Right lobe of liver (tissue), 6 donors: ENCODE results near the gene PET100. TPM values are rescaled to one million over a fixed set of nuclear protein-coding genes. Genes with fewer than 3 reads are reported as not detected.
A peak's percentile ranks its signal among the peaks of the same experiment; 100 is the strongest.
"Not testable (repeated sequence)": the region's sequence is repeated elsewhere in the genome, so short reads cannot be mapped to it uniquely, and the experiment has no call there.

Experiments
- ATAC-seq, 4 donors: fragments of 200-7000 bp; cut with Tn5 transposase; one replicate each; pipeline ENCODE4 v1.9.1; 2020; ENCODE audit warnings: mild to moderate bottlenecking in 4 of 4, moderate library complexity in 4 of 4
- DNase-seq, 3 donors: peaks; one replicate each; pipeline ENCODE4 v3.0.0-alpha.2; 2020
- H3K27ac ChIP-seq, 3 donors: fragments of 200-600 bp; one replicate each; pipeline ENCODE4 v1.8.0; 2022
- H3K27me3 ChIP-seq, 2 donors: fragments of 200-600 bp; one replicate each; pipeline ENCODE4 v1.8.0; 2022
- H3K36me3 ChIP-seq, 4 donors: fragments of 200-600 bp; sonication (generic) in 1 of 4; one replicate each; pipeline versions ENCODE4 v1.5.1 to v1.8.0; 2017 to 2022; ENCODE audit warnings: control low read depth in 1 of 4
- H3K4me1 ChIP-seq, 4 donors: fragments of 200-600 bp; sonication (generic) in 1 of 4; one replicate each; pipeline versions ENCODE4 v1.5.1 to v1.8.0; 2017 to 2022; ENCODE audit warnings: control low read depth in 1 of 4
- H3K4me3 ChIP-seq, 3 donors: fragments of 200-600 bp; one replicate each; pipeline ENCODE4 v1.8.0; 2022
- H3K9me3 ChIP-seq, 4 donors: fragments of 200-600 bp; sonication (generic) in 1 of 4; one replicate each; pipeline versions ENCODE4 v1.5.1 to v1.8.0; 2017 to 2022; ENCODE audit warnings: control low read depth in 1 of 4
- CTCF ChIP-seq, 4 donors: fragments of 200-600 bp in 3 of 4; fragments of 450-650 bp in 1 of 4; IDR thresholded peaks; one replicate each; pipeline versions ENCODE4 v1.5.1 to v1.8.0; 2016 to 2022; ENCODE audit warnings: antibody characterized with exemption in 4 of 4, mild to moderate bottlenecking in 2 of 4
- POLR2A ChIP-seq: fragments of 450-650 bp; IDR thresholded peaks from one replicate; pipeline ENCODE4 v1.6.1; 2017; ENCODE audit warnings: antibody characterized with exemption, mild to moderate bottlenecking
- WGBS: methylation state at CpG from one replicate; pipeline ENCODE4 v1.1.6; 2018; ENCODE audit warnings: low coverage, low lambda C conversion rate; ENCODE audit not compliant: insufficient coverage; ENCODE audit errors: missing lambda C conversion rate; 5-methylcytosine and 5-hydroxymethylcytosine counted together
- intact Hi-C, 2 donors: fragments of 100-400 bp; cut with DNase I; formaldehyde crosslinking; loops; one replicate each; pipeline versions ENCODE4 v1.11.2 to v1.14.1; 2022
- total RNA-seq, 6 experiments: library from RNA; depleted of rRNA in 2 of 6; stranded (reverse); fragments of >200 nt in 2 of 6; fragmentation: NEBNext Ultra II Directional in 3 of 6; extraction: Animal tissue kit (Norgen Biotek cat#: 25700) in 3 of 6; gene quantifications; one replicate each; pipeline versions ENCODE4 v1.1.0 to v1.2.4, GENCODE V29; 2016 to 2023
- donor health status: DM: no; HTN: yes; CAD: no.
- donor health status: DM: no; HTN: no; CAD: no.
- donor health status: DM: no; HTN: no; CAD: no.
- donor health status: DM: no; HTN: yes; CAD: no.
- donor health status: DM: no; HTN: yes; CAD: no.

PET100 gene
- total RNA-seq, 6 experiments from 2014 or later = 6.8 to 83.9 (median 56.5) TPM

- H3K27ac ChIP-seq = no peak overlapping the region
- no peak for TF ChIP-seq POLR2A
- no peak for TF ChIP-seq CTCF (IDR thresholded peaks at IDR 0.05)
- intact Hi-C loops = no loop called here
- no peak overlapping the region for H3K4me3 ChIP-seq
- H3K9me3 ChIP-seq = no peaks in the 10 kb centered on the region
- no peaks in the 10 kb centered on the region for H3K36me3 ChIP-seq
- no peak for DNase-seq
- H3K4me1 ChIP-seq = peaks cover 0 to 4% (median 0%) of the 10 kb centered on the region in 4 donors
- no peaks in the 10 kb centered on the region for H3K27me3 ChIP-seq
- no peak for ATAC-seq
- WGBS = 93% methylated on average over 21 of the region's 43 CpGs
These were observed 12.0 kb downstream of the PET100 start for GRCh38 chr19:7641290-7642276.

GRCh38 chr19:7642295-7643030, 12.9 kb downstream of the PET100 start:
- no peak overlapping the region for H3K4me3 ChIP-seq
- peaks cover 0 to 4% (median 0%) of the 10 kb centered on the region in 4 donors for H3K4me1 ChIP-seq
- no peaks in the 10 kb centered on the region for H3K36me3 ChIP-seq
- ATAC-seq (no peak), DNase-seq (peak in 1 of 3 donors; percentile 45)
- no peak overlapping the region for H3K27ac ChIP-seq
- WGBS = 87% methylated on average over 3 of the region's 27 CpGs
- no peaks in the 10 kb centered on the region for H3K9me3 ChIP-seq
- no peaks in the 10 kb centered on the region for H3K27me3 ChIP-seq
- no peak for TF ChIP-seq POLR2A
- no peak for TF ChIP-seq CTCF (IDR thresholded peaks at IDR 0.05)
- intact Hi-C loops = no loop called here

DNA sequence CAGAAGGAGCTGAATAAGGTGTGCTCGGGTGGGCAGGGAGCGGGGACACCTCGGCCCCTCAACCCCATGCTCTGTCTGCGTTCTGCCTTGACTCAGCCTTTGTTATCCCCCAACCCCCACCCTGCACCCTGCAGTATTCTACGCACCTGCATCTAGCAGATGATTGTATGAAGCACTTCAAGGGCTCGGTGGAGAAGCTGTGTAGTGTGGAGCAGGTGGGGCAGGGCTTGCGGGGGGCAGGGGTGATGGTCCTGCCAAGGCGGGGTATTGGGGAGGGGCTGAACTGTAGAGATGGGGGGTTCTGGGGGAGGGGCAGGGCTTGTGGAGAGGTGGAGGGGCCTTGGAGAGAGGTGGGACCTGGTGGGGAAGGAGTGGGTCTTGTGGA, 13.4 kb downstream of the PET100 start:
- H3K27ac ChIP-seq = no peak overlapping the region
- intact Hi-C loops = no loop called here
- no peaks in the 10 kb centered on the region for H3K4me1 ChIP-seq
- no peak for TF ChIP-seq CTCF (IDR thresholded peaks at IDR 0.05)
- no peak for TF ChIP-seq POLR2A
- no peaks in the 10 kb centered on the region for H3K36me3 ChIP-seq
- 96% methylated on average over 8 of the region's 8 CpGs for WGBS
- no peak overlapping the region for H3K4me3 ChIP-seq
- DNase-seq (no peak), ATAC-seq (no peak)
- no peaks in the 10 kb centered on the region for H3K27me3 ChIP-seq
- no peaks in the 10 kb centered on the region for H3K9me3 ChIP-seq

GRCh38 chr19:7643629-7644549, 14.3 kb downstream of the PET100 start:
- DNase-seq = peak in 1 of 3 donors; percentile 49
- H3K9me3 ChIP-seq, ATAC-seq, H3K27ac ChIP-seq, H3K4me1 ChIP-seq, H3K27me3 ChIP-seq, H3K36me3 ChIP-seq, intact Hi-C loops, H3K4me3 ChIP-seq: not testable (repeated sequence)
- WGBS = 52% methylated on average over 10 of the region's 10 CpGs
